HG03460 (cell line): ENCODE measurements around the gene RAB11FIP3.

ENCODE experiments used
- ATAC-seq: cut with Tn5 transposase; IDR thresholded peaks from one replicate; pipeline ENCODE4 v1.9.1; 2021; ENCODE audit not compliant: unreplicated experiment

Gene RAB11FIP3

DNA sequence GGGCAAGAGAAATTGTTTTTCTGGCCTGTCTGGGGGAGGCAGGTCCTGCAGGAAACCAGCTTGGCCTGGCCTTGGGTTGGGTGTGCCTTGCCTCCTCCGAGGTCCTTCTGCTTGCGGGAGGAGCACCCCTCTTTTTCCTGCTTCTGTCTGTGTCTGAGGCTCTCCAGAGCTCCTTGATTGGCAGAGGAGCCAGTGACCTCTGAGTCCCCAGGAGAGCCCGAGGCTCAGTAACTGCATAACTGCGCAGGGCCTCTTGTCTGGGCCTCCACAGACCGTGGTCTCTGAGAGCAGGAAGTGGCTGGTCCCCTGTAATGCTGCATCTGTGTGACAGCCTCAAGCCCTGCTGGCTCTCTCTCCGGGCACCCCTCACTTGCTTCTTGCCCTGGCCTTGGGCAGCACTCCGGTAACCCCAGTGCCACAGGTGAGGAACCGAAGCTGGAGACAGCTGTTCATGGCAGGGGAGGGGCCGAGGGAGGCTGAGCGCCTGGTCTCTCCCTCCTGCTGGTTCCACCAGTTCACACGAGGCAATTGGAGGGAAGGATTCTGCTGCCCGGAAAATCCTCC lies 103.6 kb downstream of the RAB11FIP3 start:
- ATAC-seq, result no peak

DNA sequence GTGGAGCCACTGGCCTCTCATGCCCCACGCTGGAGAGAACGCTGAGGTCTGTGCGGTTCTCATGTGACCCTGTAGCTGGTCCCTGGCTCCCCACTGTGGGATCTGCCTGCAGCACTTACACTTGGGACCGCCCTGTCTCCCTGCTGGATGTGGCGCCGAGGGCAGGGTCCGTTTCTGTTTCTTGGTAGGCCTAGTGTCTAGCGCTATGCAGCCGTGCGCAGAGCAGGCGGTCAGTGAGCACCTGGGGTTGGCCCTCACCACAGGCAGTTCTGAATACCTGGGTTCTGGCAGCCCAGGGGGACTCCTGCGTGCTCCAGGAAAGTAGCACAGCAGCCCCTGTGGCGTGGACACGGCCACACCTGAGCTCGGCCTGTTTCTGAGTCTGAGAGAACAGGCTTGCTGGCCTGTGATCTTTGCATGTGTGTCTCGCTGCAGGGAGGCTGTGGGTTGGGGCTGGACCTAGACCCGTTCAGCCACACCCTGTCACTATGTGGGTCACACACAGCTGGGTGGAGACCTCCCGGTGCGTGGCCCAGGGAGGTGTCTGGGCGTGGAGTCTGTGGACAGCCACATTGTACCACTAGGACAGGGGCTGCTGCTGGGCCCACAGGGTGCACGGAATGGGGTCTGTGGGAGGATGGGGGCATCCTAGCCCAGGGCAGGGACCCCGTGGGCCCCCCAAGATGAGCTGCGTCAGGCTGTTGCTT lies 104.8 kb downstream of the RAB11FIP3 start:
- no peak for ATAC-seq

DNA sequence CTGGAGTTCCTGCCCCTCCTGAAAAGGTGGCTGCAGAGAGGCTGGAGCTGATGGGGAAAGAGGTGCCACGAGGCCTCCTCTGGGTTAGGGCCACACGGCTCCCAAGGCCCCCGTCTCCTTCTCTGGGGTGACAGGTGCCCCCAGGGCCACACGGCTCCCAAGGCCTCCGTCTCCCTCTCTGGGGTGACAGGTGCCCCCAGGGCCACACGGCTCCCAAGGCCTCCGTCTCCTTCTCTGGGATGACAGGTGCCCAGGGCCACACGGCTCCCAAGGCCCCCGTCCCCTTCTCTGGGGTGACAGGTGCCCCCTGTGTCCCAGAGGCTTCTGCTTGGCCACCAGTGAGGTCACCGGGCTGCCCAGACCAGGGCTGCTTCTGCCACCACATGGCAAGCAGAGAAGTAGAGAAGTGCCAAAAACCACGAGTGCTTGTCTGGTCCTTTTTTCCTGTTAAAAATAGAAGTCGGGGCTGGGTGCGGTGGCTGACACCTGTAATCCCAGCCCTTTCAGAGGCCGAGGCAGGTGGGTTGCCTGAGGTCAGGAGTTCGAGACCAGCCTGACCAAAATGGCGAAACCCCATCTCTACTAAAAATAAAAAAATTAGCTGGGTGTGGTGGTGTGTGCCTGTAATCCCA lies 106.2 kb downstream of the RAB11FIP3 start:
- no peak for ATAC-seq

DNA sequence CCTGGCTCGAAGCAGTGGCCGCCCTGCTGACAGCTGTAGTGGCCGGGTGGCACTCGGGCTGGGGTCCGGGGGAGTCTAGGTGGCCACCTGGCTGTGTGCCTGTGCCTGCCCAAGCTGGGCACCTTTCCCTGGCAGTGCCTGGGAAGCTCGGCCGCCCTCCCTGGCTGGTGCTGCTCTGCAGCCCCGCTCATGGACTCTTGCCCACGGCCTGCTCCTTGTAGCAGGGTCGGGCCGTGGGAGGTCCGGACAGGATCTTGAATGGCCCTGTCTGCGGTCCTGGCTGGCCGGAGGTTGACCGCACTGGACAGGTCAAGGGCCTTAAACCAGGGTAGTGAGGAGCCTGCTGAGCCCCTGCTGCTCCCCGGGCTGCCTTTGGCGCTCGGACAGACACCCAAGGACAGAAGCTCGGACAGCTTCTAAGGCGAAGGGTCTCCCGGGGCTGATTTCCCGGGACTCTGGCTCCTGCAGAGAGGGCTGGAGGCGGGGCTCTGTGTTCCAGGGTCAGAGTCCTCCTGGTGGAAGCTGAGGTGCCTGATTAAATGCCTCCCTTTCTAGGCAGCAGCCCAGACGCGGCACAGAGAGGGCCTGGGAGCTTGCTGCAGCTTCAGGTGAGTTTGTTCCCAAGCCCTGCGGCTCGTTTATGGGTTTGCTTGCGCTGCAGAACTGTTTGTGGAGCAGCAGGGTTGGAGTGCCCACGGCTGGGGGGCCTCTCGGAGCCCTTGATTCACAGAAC lies 108.1 kb downstream of the RAB11FIP3 start:
- no peak for ATAC-seq

DNA sequence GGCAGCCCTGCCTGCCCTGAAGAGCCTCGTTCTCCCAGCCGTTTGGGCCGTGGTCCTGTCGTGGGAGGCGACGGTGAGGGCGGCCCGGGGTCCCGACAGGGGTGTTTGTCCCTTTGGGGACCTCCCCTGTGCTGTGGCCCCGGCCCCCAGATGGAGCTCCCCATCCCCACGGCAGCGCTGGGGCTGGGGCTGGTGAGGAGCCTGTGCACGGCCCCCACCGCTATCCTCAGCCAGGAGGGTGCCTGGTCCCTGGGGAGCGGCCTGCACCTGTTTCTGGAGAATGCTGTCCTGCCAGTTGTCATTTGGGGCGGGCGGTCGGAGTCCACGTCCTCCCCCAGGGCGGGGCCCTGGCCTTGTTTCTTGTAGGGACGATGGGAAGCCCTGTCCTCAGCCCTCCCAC lies 108.7 kb downstream of the RAB11FIP3 start:
- ATAC-seq, result no peak

GRCh38 chr16:534856-535445 lies 109.5 kb downstream of the RAB11FIP3 start:
- no peak for ATAC-seq

- no peak for ATAC-seq
These were observed 110.3 kb downstream of the RAB11FIP3 start for GRCh38 chr16:535446-536405.

DNA sequence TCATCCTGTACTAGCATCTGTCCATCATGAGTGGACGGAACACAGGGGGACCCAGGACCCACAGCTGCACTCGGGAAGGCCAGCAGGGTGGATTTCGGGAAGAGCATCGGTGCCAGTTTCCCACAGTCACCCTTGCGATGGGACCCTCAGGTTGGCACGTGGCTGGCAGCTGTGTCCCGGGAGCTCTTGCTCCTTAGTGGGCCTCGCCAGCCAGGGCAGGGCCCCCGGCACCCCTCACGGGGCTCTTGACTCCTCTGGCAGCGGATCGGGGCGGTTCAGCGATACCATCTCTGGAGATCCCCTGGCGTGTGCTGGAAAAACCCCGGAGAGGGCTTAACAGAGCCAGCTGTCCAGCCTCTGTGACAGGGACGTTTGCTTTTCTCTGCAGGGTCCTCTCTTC lies 111.3 kb downstream of the RAB11FIP3 start:
- ATAC-seq, result no peak

GRCh38 chr16:537415-538335 lies 112.2 kb downstream of the RAB11FIP3 start:
- ATAC-seq, result no peak

- ATAC-seq, result no peak
These were observed 114.6 kb downstream of the RAB11FIP3 start for GRCh38 chr16:539901-540530.

DNA sequence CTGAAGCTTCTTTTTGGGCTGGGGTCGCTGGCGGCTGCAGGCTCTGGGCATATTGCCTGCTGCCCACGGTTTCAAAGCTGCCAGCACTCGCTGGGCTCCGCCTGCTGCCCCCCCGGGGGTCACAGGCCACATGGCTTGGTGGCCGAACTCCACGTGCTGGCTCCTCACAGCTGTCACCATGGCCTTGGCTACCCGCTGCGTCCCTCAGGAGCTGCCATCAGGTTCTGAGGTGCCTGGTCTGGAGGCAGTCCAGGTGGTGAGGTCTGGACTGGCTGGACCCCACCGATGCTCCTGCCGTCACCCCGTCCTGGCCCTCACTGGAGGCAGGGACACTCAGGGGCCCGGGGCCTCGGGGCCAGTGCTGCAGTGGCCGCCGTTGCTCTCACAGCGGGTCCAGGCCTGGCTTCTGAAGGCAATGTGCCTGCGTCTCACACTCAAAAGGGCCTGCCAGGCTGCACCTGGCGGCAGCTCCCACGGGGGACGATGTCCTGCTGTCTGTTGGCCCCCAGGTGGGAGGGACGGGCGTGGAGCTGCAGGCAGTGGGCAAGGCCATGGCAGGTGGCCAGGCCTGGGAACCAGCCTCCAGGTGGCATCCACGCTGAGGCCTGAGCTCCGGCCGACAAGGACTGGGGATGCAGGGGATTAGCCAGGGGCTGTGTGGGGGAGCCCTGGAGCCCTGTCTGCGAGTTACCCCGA lies 115.3 kb downstream of the RAB11FIP3 start:
- ATAC-seq, result no peak

GRCh38 chr16:543301-544164 lies 118.1 kb downstream of the RAB11FIP3 start:
- ATAC-seq, result no peak

DNA sequence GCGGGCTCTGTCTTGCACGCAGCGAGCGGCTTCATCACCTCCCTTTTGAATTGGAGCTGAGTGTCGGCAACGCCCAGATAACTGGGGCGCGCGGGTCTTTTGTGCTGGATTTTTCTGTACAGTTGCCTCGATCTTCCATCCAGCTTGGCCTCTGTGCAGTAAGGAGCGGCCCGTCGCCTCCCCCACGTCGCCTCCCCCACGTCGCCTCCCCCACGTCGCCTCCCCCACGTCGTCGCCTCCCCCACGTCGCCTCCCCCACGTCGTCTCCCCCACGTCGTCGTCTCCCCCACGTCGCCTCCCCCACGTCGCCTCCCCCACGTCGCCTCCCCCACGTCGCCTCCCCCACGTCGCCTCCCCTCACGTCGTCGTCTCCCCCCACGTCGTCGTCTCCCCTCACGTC lies 119.1 kb downstream of the RAB11FIP3 start:
- ATAC-seq, result no peak

DNA sequence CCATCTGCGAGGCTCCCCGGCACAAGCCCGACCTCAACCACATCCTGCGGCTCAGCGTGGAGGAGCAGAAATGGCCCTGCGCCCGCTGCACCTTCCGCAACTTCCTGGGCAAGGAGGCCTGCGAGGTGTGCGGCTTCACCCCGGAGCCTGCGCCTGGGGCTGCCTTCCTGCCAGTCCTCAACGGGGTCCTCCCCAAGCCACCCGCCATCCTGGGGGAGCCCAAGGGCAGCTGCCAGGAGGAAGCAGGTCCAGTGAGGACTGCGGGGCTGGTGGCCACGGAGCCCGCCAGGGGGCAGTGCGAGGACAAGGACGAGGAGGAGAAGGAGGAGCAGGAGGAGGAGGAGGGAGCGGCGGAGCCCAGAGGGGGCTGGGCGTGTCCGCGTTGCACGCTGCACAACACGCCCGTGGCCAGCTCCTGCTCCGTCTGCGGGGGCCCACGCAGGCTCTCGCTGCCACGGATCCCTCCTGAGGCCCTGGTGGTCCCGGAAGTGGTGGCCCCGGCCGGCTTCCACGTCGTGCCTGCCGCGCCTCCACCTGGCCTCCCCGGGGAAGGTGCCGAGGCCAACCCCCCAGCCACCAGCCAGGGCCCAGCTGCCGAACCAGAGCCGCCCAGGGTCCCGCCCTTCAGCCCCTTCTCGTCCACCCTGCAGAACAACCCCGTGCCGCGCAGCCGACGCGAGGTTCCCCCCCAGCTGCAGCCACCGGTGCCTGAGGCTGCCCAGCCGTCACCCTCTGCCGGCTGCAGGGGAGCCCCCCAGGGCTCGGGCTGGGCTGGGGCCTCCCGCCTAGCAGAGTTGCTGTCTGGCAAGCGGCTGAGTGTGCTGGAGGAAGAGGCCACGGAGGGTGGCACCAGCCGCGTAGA lies 121.7 kb downstream of the RAB11FIP3 start:
- no peak for ATAC-seq

DNA sequence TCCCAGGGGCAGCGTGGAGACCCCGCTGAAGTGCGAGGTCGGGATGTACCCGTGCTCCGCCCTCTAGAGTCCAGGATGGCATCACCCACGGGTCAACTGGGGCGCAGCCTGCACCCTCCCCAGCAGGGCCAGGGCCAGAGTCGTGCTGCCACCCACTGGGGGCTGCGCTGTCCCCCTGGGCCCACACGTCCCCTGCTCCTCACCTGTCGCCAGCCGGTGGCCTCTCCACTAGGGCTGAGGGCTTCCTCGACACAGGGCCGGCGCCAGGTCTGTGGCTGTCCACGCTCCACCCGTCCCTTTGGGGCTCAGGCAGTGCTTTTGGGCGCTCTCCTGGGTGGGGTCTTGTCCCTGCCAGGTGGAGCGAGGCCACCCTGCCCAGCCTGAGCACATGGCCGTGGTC lies 123.1 kb downstream of the RAB11FIP3 start:
- no peak for ATAC-seq

DNA sequence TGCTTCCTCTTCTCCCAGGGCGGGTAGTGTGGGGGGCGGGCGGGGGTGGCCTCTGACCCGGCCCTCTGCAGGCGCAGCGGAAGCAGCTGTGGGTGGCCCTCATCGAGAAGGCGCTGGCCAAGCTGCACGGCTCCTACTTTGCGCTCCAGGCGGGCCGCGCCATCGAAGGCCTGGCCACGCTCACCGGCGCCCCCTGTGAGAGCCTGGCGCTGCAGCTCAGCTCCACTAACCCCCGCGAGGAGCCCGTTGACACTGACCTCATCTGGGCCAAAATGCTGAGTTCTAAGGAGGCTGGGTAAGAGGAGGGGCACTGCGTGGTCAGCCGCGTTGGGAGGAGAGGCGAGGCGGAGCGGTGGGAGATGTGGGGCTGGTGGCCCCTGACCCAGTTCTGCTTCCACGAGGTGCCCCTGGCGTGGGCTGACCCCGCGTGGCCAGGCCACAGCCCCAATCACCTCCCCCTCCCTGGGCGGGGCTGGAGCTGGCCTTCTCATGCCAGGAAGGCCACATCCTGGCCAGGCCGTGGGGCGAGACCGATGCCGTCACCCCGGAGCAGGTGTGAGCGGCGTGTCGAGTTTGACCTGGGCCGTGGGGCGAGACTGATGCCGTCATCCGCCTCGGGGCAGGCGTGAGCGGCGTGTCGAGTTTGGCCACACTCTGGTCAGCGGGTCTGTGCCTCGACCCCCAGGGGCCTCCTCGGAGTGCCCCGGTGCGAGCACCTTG lies 124.3 kb downstream of the RAB11FIP3 start:
- no peak for ATAC-seq
